ENCODE data around the gene MSL1. TPM values are rescaled to one million over a fixed set of nuclear protein-coding genes. Genes with fewer than 3 reads are reported as not detected.

Gene MSL1
- total RNA-seq, 3 donors from 2014 or later = 83.7 to 100.0 (median 85.3) TPM

GRCh38 chr17:40170325-40170724, 48.6 kb downstream of the MSL1 start:
- intact Hi-C loops (cut with DNase I, micrococcal nuclease) = loop anchor here in 1 of 2 donors (10.0 kb wide), 1 partner anchor 136 kb away; no protein-coding TSS in a partner anchor

GRCh38 chr17:40171750-40172149, 50.0 kb downstream of the MSL1 start:
- TF ChIP-seq CTCF (IDR thresholded peaks at IDR 0.05) = no peak
- Histone ChIP-seq H3K4me3 (no peak overlapping the region), H3K4me1 (ENCODE audit: low read depth) (peaks cover 13% of the 10 kb centered on the region), H3K36me3 (ENCODE audit: low read depth) (no peaks in the 10 kb centered on the region), H3K9me3 (no peaks in the 10 kb centered on the region)
- intact Hi-C loops (cut with DNase I, micrococcal nuclease) = loop anchor here in 1 of 2 donors (10.0 kb wide), 1 partner anchor 137 kb away; no protein-coding TSS in a partner anchor
- DNase-seq = no peak
- ATAC-seq = no peak

More at GRCh38 chr17:40170325-40170724, 48.6 kb downstream of the MSL1 start:
- H3K4me3 ChIP-seq = no peak overlapping the region
- no peaks in the 10 kb centered on the region for H3K36me3 ChIP-seq (ENCODE audit: low read depth)
- H3K4me1 ChIP-seq (ENCODE audit: low read depth) = peaks cover 5% of the 10 kb centered on the region
- no peaks in the 10 kb centered on the region for H3K9me3 ChIP-seq
- DNase-seq (no peak), ATAC-seq (no peak)
- TF ChIP-seq CTCF (IDR thresholded peaks at IDR 0.05) = no peak

- no peaks in the 10 kb centered on the region for H3K36me3 ChIP-seq (ENCODE audit: low read depth)
- no peak overlapping the region for H3K4me3 ChIP-seq
- H3K9me3 ChIP-seq = no peaks in the 10 kb centered on the region
- intact Hi-C loops (cut with DNase I, micrococcal nuclease) = loop anchor here in 1 of 2 donors (10.0 kb wide), 1 partner anchor 138 kb away; no protein-coding TSS in a partner anchor
- no peak for DNase-seq
- TF ChIP-seq CTCF (IDR thresholded peaks at IDR 0.05) = no peak
- peaks cover 21% of the 10 kb centered on the region for H3K4me1 ChIP-seq (ENCODE audit: low read depth)
- ATAC-seq = no peak
Measured at GRCh38 chr17:40173091-40173777, 51.5 kb downstream of the MSL1 start.

GRCh38 chr17:40173778-40174135, 52.0 kb downstream of the MSL1 start:
- no peaks in the 10 kb centered on the region for H3K36me3 ChIP-seq (ENCODE audit: low read depth)
- TF ChIP-seq CTCF (IDR thresholded peaks at IDR 0.05) = no peak
- H3K4me1 ChIP-seq (ENCODE audit: low read depth) = peaks cover 17% of the 10 kb centered on the region
- no peak for ATAC-seq
- H3K9me3 ChIP-seq = no peaks in the 10 kb centered on the region
- no peak overlapping the region for H3K4me3 ChIP-seq
- intact Hi-C loops (cut with DNase I, micrococcal nuclease) = loop anchor here in 1 of 2 donors (10.0 kb wide), 1 partner anchor 139 kb away; no protein-coding TSS in a partner anchor
- DNase-seq = no peak

GRCh38 chr17:40174514-40174913, 52.7 kb downstream of the MSL1 start:
- intact Hi-C loops (cut with DNase I, micrococcal nuclease) = loop anchor here in 1 of 2 donors (10.0 kb wide), 1 partner anchor 140 kb away; no protein-coding TSS in a partner anchor
- TF ChIP-seq CTCF (IDR thresholded peaks at IDR 0.05) = no peak
- ATAC-seq (no peak), DNase-seq (no peak)
- H3K9me3 ChIP-seq = no peaks in the 10 kb centered on the region
- peaks cover 17% of the 10 kb centered on the region for H3K4me1 ChIP-seq (ENCODE audit: low read depth)
- H3K4me3 ChIP-seq = no peak overlapping the region
- H3K36me3 ChIP-seq (ENCODE audit: low read depth) = no peaks in the 10 kb centered on the region

Data from mucosa of descending colon (tissue), 3 donors.